Measurements from ENCODE around the gene ANKRD22.

The ANKRD22 gene

GRCh38 chr10:88893611-88894010 is 42.0 kb upstream of the ANKRD22 start:
- Histone ChIP-seq H3K36me3 (replicated peaks; ENCODE audit: insufficient read depth, low read length) (no peaks in the 10 kb centered on the region), H3K9me2 (replicated peaks; ENCODE audit: insufficient read depth, low read length) (no peaks in the 10 kb centered on the region), H3K4me3 (ENCODE audit: low read length) (no peak overlapping the region), H4K20me1 (ENCODE audit: insufficient read depth, low read length) (no peaks in the 10 kb centered on the region), H3F3A (ENCODE audit: insufficient read depth, low read length) (no peaks in the 10 kb centered on the region), H2AFZ (ENCODE audit: low read length) (no peak overlapping the region), H3K9me3 (replicated peaks; ENCODE audit: insufficient read depth, low read length) (no peaks in the 10 kb centered on the region), H3K27ac (ENCODE audit: low read length) (no peak overlapping the region), H3K27me3 (replicated peaks; ENCODE audit: insufficient read depth, low read length) (no peaks in the 10 kb centered on the region), H3K9ac (ENCODE audit: low read length) (no peak overlapping the region), H3K79me2 (ENCODE audit: low read length) (no peaks in the 10 kb centered on the region), H3K4me1 (ENCODE audit: low read length) (0 out of 2 replicates have a peak, but pooled peaks cover 4% of the 10 kb centered on the region), H3K4me2 (ENCODE audit: low read depth, low read length) (no peak overlapping the region)
- DNase-seq: no peak
- TF ChIP-seq CTCF (IDR thresholded peaks at IDR 0.05; ENCODE audit: low read length) (no peak), EZH2 (optimal IDR thresholded peaks at IDR 0.05; ENCODE audit: low read depth, low read length) (no peak), EZH2phosphoT487 (IDR thresholded peaks at IDR 0.05; ENCODE audit: low read length) (no peak)

GRCh38 chr10:88892222-88892967 is 40.8 kb upstream of the ANKRD22 start:
- H3K9ac ChIP-seq (ENCODE audit: low read length): no peak overlapping the region
- no peak overlapping the region for H3K4me2 ChIP-seq (ENCODE audit: low read depth, low read length)
- no peak for DNase-seq
- H3K36me3 ChIP-seq (replicated peaks; ENCODE audit: insufficient read depth, low read length): no peaks in the 10 kb centered on the region
- no peak overlapping the region for H3K4me3 ChIP-seq (ENCODE audit: low read length)
- 0 out of 2 replicates have a peak, but pooled peaks cover 4% of the 10 kb centered on the region for H3K4me1 ChIP-seq (ENCODE audit: low read length)
- no peaks in the 10 kb centered on the region for H3K27me3 ChIP-seq (replicated peaks; ENCODE audit: insufficient read depth, low read length)
- TF ChIP-seq EZH2phosphoT487 (IDR thresholded peaks at IDR 0.05; ENCODE audit: low read length) (no peak), EZH2 (optimal IDR thresholded peaks at IDR 0.05; ENCODE audit: low read depth, low read length) (no peak), CTCF (IDR thresholded peaks at IDR 0.05; ENCODE audit: low read length) (no peak)
- H3K79me2 ChIP-seq (ENCODE audit: low read length): no peaks in the 10 kb centered on the region
- no peaks in the 10 kb centered on the region for H3F3A ChIP-seq (ENCODE audit: insufficient read depth, low read length)
- no peaks in the 10 kb centered on the region for H3K9me3 ChIP-seq (replicated peaks; ENCODE audit: insufficient read depth, low read length)
- no peaks in the 10 kb centered on the region for H3K9me2 ChIP-seq (replicated peaks; ENCODE audit: insufficient read depth, low read length)
- no peaks in the 10 kb centered on the region for H4K20me1 ChIP-seq (ENCODE audit: insufficient read depth, low read length)
- H2AFZ ChIP-seq (ENCODE audit: low read length): no peak overlapping the region
- no peak overlapping the region for H3K27ac ChIP-seq (ENCODE audit: low read length)

- no peaks in the 10 kb centered on the region for H3K27me3 ChIP-seq (replicated peaks; ENCODE audit: insufficient read depth, low read length)
- H3K4me1 ChIP-seq (ENCODE audit: low read length): 0 out of 2 replicates have a peak, but pooled peaks cover 4% of the 10 kb centered on the region
- H3K9me2 ChIP-seq (replicated peaks; ENCODE audit: insufficient read depth, low read length): no peaks in the 10 kb centered on the region
- H3K4me3 ChIP-seq (ENCODE audit: low read length): no peak overlapping the region
- TF ChIP-seq EZH2 (optimal IDR thresholded peaks at IDR 0.05; ENCODE audit: low read depth, low read length): no peak
- TF ChIP-seq EZH2phosphoT487 (IDR thresholded peaks at IDR 0.05; ENCODE audit: low read length): no peak
- no peak for TF ChIP-seq CTCF (IDR thresholded peaks at IDR 0.05; ENCODE audit: low read length)
- H3K36me3 ChIP-seq (replicated peaks; ENCODE audit: insufficient read depth, low read length): no peaks in the 10 kb centered on the region
- no peaks in the 10 kb centered on the region for H3F3A ChIP-seq (ENCODE audit: insufficient read depth, low read length)
- H3K27ac ChIP-seq (ENCODE audit: low read length): no peak overlapping the region
- H3K9ac ChIP-seq (ENCODE audit: low read length): no peak overlapping the region
- no peak overlapping the region for H2AFZ ChIP-seq (ENCODE audit: low read length)
- H3K79me2 ChIP-seq (ENCODE audit: low read length): no peaks in the 10 kb centered on the region
- H3K4me2 ChIP-seq (ENCODE audit: low read depth, low read length): no peak overlapping the region
- DNase-seq: no peak
- H4K20me1 ChIP-seq (ENCODE audit: insufficient read depth, low read length): no peaks in the 10 kb centered on the region
- H3K9me3 ChIP-seq (replicated peaks; ENCODE audit: insufficient read depth, low read length): no peaks in the 10 kb centered on the region
These were observed 39.2 kb upstream of the ANKRD22 start for GRCh38 chr10:88890681-88891381.
